ENCODE results near the gene HEY2.
A peak's percentile ranks its signal among the peaks of the same experiment; 100 is the strongest.
"Not testable (repeated sequence)": the region's sequence is repeated elsewhere in the genome, so short reads cannot be mapped to it uniquely, and the experiment has no call there.

The HEY2 gene

DNA sequence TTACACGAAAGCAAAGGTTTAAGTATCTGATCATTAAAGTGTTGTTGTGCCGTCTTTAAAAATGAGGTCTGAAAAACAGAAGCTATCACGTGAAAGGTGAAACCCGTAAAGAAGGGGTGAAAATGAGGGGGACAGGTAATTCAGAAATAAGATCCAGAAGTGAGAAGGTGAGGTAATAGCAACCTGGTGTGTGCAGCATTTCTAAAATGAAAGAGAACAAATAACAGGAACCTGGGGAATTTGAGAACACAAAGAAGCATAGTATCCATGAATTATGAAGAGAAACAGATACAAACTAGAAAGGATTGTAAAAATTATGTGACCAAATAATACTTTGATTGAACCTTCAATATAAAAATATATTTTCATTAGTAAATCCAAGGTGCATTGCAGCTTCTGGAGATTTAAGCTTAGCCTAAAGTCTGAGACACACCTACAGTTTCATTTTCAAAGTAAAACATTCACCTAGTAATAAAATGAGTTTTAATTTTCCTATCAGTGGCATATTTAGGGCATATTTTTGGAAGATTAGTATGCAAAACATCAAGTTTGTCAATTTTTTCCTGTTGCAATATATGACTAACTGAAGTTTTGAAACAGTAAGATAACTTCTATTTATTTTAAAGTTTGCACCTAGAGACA is 1.4 kb downstream of the HEY2 start:
- H3K9me3 Mint-ChIP-seq = no peaks in the 10 kb centered on the region
- H3K4me3 Mint-ChIP-seq = peak overlapping the region; percentile 92
- peaks cover 24% of the 10 kb centered on the region for H3K27me3 Mint-ChIP-seq
- H3K36me3 Mint-ChIP-seq = no peaks in the 10 kb centered on the region
- H3K27ac Mint-ChIP-seq = no peak overlapping the region
- peaks cover 35% of the 10 kb centered on the region for H3K4me1 Mint-ChIP-seq

DNA sequence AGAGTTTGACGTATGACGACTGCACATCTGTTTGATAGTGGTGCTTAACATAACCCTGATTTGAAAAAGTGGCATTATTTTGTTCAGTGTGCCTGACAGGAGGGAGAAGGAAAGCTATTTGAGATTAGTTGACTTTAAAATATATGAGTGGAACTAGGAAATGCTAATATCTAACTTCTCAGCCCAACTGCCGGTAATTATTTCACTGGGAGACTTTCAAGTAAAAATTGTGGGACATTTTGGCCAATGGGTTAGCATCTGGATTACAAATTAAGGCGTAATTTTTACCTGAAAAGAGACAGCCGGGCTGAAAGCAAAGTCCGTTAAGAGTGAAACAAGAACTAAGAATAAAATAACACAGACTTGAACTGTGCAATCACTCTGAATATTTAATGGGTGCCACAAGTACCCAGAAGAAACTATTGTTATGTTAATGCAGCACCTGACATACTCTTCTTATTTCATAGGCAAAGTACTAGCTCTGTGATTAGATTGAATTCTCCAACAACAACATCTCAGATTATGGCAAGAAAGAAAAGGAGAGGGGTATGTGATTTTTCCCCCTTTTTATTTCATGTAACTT is 2.0 kb downstream of the HEY2 start:
- Mint-ChIP-seq H3K4me3 (no peak overlapping the region), H3K27ac (no peak overlapping the region), H3K36me3 (no peaks in the 10 kb centered on the region), H3K9me3 (no peaks in the 10 kb centered on the region), H3K4me1 (peaks cover 30% of the 10 kb centered on the region), H3K27me3 (peaks cover 19% of the 10 kb centered on the region)

GRCh38 chr6:125752773-125753172 is 3.3 kb downstream of the HEY2 start:
- peaks cover 13% of the 10 kb centered on the region for H3K27me3 Mint-ChIP-seq
- H3K4me3 Mint-ChIP-seq = no peak overlapping the region

GRCh38 chr6:125753218-125753936 is 3.9 kb downstream of the HEY2 start:
- Mint-ChIP-seq H3K4me3 (no peak overlapping the region), H3K9me3 (no peaks in the 10 kb centered on the region), H3K36me3 (no peaks in the 10 kb centered on the region), H3K4me1 (peaks cover 24% of the 10 kb centered on the region), H3K27me3 (peaks cover 13% of the 10 kb centered on the region), H3K27ac (no peak overlapping the region)

More at GRCh38 chr6:125752773-125753172, 3.3 kb downstream of the HEY2 start:
- Mint-ChIP-seq H3K9me3 (no peaks in the 10 kb centered on the region), H3K4me1 (peaks cover 24% of the 10 kb centered on the region), H3K27ac (no peak overlapping the region), H3K36me3 (no peaks in the 10 kb centered on the region)

DNA sequence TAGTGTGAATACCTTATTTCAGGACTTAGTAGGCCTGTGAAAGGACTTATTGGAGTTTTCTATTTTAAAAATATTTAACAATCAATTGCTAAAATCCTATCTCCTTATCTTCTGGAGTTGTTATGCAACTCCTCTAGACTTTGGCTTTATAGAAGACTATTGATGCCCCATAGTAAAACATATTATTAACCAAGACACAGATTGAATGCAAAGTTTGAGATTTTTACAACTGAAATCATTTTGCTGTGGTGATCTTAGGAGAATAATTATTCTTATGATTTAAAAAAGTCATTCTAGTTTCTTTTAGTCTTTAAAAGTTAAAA is 4.5 kb downstream of the HEY2 start:
- H3K4me3 Mint-ChIP-seq = no peak overlapping the region
- H3K27ac Mint-ChIP-seq = no peak overlapping the region
- H3K4me1 Mint-ChIP-seq = peaks cover 24% of the 10 kb centered on the region
- H3K36me3 Mint-ChIP-seq = no peaks in the 10 kb centered on the region
- H3K27me3 Mint-ChIP-seq = peaks cover 12% of the 10 kb centered on the region
- H3K9me3 Mint-ChIP-seq = no peaks in the 10 kb centered on the region

DNA sequence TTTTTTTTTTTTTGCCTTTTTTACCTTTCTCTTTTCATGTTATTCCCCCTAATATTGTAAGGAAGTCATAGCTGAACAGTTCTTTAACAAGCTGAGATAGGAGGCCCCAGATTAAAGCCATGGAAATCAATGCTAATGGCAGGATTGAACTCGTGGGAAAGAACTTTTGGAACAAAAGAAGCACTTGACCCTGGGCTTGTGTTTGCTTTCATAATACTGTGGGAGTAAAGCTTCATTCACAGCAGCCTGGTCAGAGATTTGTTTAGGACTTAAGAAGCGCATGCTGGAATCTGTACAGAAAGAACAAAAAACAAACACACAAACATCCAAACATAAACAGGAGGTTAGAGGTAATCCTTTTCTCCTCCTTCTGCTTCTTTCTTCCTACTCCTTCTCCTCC is 5.1 kb downstream of the HEY2 start:
- Mint-ChIP-seq H3K4me1 (peaks cover 24% of the 10 kb centered on the region), H3K36me3 (peaks cover 4% of the 10 kb centered on the region), H3K4me3 (no peak overlapping the region), H3K27me3 (peaks cover 19% of the 10 kb centered on the region), H3K27ac (no peak overlapping the region), H3K9me3 (no peaks in the 10 kb centered on the region)

GRCh38 chr6:125759184-125759902 is 9.9 kb downstream of the HEY2 start:
- H3K27ac Mint-ChIP-seq = no peak overlapping the region
- H3K4me3 Mint-ChIP-seq = no peak overlapping the region
- peaks cover 4% of the 10 kb centered on the region for H3K4me1 Mint-ChIP-seq
- H3K9me3 Mint-ChIP-seq = no peaks in the 10 kb centered on the region
- peaks cover 8% of the 10 kb centered on the region for H3K36me3 Mint-ChIP-seq
- H3K27me3 Mint-ChIP-seq = peaks cover 19% of the 10 kb centered on the region

GRCh38 chr6:125759959-125760457 is 10.6 kb downstream of the HEY2 start:
- H3K9me3 Mint-ChIP-seq = no peaks in the 10 kb centered on the region
- H3K4me1 Mint-ChIP-seq = peaks cover 4% of the 10 kb centered on the region
- H3K27me3 Mint-ChIP-seq = peaks cover 22% of the 10 kb centered on the region

DNA sequence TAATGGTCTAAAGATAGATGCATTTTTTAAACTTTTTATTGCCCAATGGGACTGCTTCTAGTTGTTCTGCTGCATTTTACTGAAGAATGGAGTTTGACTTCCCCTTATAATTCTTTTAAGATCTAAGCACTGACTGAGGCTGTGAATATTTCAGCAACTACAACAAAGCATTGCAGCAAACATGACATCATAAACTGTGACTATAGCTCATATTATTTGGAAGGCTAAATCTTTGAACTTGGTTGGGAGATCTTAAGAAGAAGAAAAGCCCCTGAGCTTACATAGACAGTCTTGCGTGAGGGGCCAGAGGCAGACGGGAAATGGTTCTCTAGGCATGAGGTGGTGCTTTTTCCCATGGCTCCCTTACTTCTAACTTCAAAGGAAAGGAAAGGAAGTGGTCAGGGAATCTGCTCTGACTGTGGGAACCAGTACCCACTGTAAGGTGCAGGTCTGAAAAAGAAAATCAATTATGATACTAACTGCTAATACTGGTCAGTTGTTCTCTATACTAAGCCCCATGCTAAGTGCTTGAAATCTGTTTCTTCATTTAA is 14.8 kb downstream of the HEY2 start:
- Mint-ChIP-seq H3K9me3 (no peaks in the 10 kb centered on the region), H3K36me3 (peaks cover 8% of the 10 kb centered on the region), H3K27me3 (peaks cover 22% of the 10 kb centered on the region), H3K4me1 (peaks cover 4% of the 10 kb centered on the region), H3K27ac (no peak overlapping the region), H3K4me3 (no peak overlapping the region)

More at GRCh38 chr6:125759959-125760457, 10.6 kb downstream of the HEY2 start:
- H3K36me3 Mint-ChIP-seq = peaks cover 8% of the 10 kb centered on the region
- H3K27ac Mint-ChIP-seq = no peak overlapping the region
- H3K4me3 Mint-ChIP-seq = no peak overlapping the region

DNA sequence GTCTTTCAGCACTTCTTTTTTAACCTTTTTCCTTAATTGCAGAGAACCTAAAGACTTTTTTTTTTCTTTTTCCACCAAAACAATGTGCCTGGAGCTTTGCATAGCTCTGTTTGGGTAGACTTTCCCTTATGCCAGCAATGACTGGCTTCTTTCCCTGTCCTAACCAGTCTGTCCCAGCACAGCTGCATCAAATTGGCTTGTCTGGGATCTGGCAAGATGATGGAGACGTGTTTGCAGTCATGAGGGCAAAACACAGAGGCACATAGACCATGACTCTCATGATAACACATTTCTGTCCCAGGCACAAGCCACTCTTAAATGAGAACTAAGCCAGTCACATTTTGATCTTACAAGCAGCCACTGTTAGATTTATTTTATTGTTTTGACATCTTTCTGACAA is 16.5 kb downstream of the HEY2 start:
- no peaks in the 10 kb centered on the region for H3K36me3 Mint-ChIP-seq
- H3K27me3 Mint-ChIP-seq = peaks cover 12% of the 10 kb centered on the region
- no peak overlapping the region for H3K4me3 Mint-ChIP-seq
- no peaks in the 10 kb centered on the region for H3K9me3 Mint-ChIP-seq
- peaks cover 4% of the 10 kb centered on the region for H3K4me1 Mint-ChIP-seq
- H3K27ac Mint-ChIP-seq = no peak overlapping the region

GRCh38 chr6:125766641-125767040 is 17.2 kb downstream of the HEY2 start:
- H3K4me1 Mint-ChIP-seq = peaks cover 4% of the 10 kb centered on the region
- no peak overlapping the region for H3K27ac Mint-ChIP-seq
- no peaks in the 10 kb centered on the region for H3K36me3 Mint-ChIP-seq
- no peak overlapping the region for H3K4me3 Mint-ChIP-seq
- peaks cover 10% of the 10 kb centered on the region for H3K27me3 Mint-ChIP-seq
- H3K9me3 Mint-ChIP-seq = no peaks in the 10 kb centered on the region

DNA sequence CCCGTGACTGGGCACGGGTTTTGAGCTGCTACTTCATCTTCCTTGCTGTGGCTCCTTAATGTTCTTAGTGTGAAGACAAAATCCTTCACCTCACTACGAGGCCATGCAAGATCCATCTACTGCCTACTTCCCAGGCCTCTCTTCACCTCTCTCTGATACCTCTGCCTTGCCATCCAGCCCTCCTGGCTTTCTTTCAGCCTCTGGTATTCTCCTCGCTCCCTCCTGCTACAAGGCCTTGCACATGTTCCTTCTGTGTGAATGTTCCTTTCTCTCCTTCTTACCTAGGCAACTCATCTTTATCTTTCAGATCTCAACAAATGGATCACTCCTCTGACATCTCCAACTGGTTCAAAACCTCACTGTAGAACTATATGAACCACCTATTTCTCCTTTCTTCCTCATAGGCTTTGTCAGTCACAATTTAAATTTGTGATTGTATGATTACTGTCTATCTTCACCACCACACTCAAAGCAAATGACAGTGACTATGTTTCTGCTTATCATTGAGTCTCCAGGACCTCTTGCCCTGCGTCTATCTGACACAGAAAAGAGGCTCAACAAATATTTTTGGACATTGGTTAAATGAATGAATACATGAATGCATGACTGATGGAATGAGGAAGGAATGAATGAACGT is 19.8 kb downstream of the HEY2 start:
- no peak overlapping the region for H3K4me3 Mint-ChIP-seq
- peaks cover 6% of the 10 kb centered on the region for H3K27me3 Mint-ChIP-seq
- H3K4me1 Mint-ChIP-seq = peaks cover 8% of the 10 kb centered on the region
- no peaks in the 10 kb centered on the region for H3K36me3 Mint-ChIP-seq
- H3K27ac Mint-ChIP-seq = no peak overlapping the region
- no peaks in the 10 kb centered on the region for H3K9me3 Mint-ChIP-seq

- H3K9me3 Mint-ChIP-seq = no peaks in the 10 kb centered on the region
- H3K27me3 Mint-ChIP-seq = no peaks in the 10 kb centered on the region
- H3K4me3 Mint-ChIP-seq = no peak overlapping the region
These were observed 24.2 kb downstream of the HEY2 start for GRCh38 chr6:125773387-125774341.

DNA sequence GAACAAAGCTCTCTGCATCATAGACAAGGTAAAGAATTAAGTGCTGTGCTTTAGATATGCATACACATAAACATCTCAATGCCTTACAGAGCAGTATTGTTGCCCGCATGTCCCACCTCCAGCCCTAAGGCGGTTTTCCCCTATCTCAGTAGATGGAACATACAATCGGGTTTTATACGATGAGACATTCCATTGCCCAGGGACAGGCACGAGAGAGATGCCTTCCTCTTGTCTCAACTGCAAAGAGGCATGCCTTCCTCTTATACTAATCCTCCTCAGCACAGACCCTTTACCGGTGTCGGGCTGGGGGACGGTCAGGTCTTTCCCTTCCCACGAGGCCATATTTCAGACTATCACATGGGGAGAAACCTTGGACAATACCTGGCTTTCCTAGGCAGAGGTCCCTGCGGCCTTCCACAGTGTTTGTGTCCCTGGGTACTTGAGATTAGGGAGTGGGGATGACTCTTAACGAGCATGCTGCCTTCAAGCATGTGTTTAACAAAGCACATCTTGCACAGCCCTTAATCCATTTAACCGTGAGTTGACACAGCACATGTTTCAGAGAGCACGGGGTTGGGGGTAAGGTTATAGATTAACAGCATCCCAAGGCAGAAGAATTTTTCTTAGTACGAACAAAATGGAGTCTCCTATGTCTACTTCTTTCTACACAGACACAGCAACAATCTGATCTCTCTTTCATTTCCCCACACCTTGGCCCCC is 26.8 kb downstream of the HEY2 start:
- not testable (repeated sequence) for H3K9me3 Mint-ChIP-seq, H3K27me3 Mint-ChIP-seq, H3K27ac Mint-ChIP-seq, H3K36me3 Mint-ChIP-seq, H3K4me3 Mint-ChIP-seq
- H3K4me1 Mint-ChIP-seq = peaks cover 14% of the 10 kb centered on the region

More at GRCh38 chr6:125773387-125774341, 24.2 kb downstream of the HEY2 start:
- Mint-ChIP-seq H3K36me3 (no peaks in the 10 kb centered on the region), H3K27ac (no peak overlapping the region), H3K4me1 (peaks cover 14% of the 10 kb centered on the region)
